ENCODE data around the gene NBEAL2.

DNA sequence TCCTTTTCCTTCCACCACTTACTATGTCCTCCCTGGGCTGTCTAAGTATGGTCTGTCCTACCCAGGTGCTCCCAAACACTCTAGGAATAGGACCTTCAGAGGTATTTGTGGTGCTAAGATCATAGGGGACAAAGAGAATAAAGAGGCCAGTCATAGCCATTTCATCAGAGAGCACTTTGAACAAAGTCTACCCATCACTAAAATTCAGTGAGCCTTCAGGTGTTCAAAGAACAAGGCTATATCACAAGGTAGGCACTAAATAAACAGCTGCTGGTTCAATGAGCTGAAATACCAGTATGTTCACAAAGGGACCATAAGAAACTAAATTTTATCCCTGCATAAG is 38.8 kb downstream of the NBEAL2 start:
- TF ChIP-seq, protein P1, sequence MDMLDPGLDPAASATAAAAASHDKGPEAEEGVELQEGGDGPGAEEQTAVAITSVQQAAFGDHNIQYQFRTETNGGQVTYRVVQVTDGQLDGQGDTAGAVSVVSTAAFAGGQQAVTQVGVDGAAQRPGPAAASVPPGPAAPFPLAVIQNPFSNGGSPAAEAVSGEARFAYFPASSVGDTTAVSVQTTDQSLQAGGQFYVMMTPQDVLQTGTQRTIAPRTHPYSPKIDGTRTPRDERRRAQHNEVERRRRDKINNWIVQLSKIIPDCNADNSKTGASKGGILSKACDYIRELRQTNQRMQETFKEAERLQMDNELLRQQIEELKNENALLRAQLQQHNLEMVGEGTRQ (IDR thresholded peaks at IDR 0.05; ENCODE audit: borderline replicate concordance, low read depth, low read length): no peak
- TF ChIP-seq ZNF217 (IDR thresholded peaks at IDR 0.05) (no peak), RELA (IDR thresholded peaks at IDR 0.05; ENCODE audit: borderline replicate concordance, partially characterized antibody) (no peak), RAD21 (IDR thresholded peaks at IDR 0.05; ENCODE audit: insufficient read depth, low read depth, low read length) (no peak), E2F8 (IDR thresholded peaks at IDR 0.05; ENCODE audit: low read depth, partially characterized antibody) (no peak), EP300 (IDR thresholded peaks at IDR 0.05; ENCODE audit: borderline replicate concordance in 1 of 2, control insufficient read depth in 1 of 2, low read depth in 2 of 2, low read length in 2 of 2) (no peak), POLR2AphosphoS5 (IDR thresholded peaks at IDR 0.05; ENCODE audit: low read length) (no peak), TARDBP (IDR thresholded peaks at IDR 0.05; ENCODE audit: borderline replicate concordance) (no peak), ZBTB40 (IDR thresholded peaks at IDR 0.05; ENCODE audit: borderline replicate concordance) (no peak), CTCF (IDR thresholded peaks at IDR 0.05 in 2 of 3, conservative IDR thresholded peaks at IDR 0.05 in 1 of 3; ENCODE audit: control insufficient read depth in 2 of 3, extremely low read depth in 1 of 3, insufficient read depth in 1 of 3, low read depth in 3 of 3, low read length in 3 of 3) (no peak), CREM (IDR thresholded peaks at IDR 0.05; ENCODE audit: low read depth) (no peak), HDAC6 (IDR thresholded peaks at IDR 0.05; ENCODE audit: unreplicated experiment) (no peak)

All from GM12878 (cell line).